Measurements from ENCODE around the gene SLC4A7. TPM values are rescaled to one million over a fixed set of nuclear protein-coding genes. Genes with fewer than 3 reads are reported as not detected.

Gene SLC4A7
- polyA plus RNA-seq, 1 of the 3 experiments (the other 2 are of a cell fraction): 3.9 TPM

DNA sequence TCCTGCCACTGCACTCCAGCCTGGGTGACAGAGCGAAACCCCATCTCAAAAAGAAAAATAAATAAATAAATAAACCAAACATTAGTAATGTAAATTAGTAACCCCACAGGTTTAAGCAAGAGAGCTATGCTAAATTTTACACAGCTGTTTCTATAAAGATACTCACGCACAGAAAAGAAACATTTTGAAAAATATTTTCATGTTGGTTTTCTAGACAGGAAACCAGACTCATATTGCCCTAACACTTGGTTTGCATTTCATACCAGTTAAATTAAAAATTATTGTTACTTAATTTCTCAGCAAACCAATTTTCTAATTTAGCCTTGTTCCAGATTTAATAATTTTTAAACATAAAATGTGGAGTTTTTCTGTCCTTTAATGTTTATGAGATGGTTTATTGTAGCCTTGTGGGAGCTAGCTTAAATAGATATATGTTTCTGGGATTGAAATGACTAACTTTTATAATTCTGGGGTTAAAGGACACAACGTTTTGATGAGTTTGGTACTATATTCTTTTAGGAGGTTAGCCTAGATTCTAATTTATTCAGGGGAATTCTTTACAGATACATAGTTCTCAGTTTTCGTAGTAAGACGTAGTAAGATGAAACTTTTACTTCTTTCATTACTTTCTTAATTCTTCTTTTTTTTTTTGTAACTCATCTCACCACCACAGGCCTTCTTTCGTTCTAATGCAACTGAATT is 42.6 kb upstream of the SLC4A7 start:
- TF ChIP-seq TAF1 (IDR thresholded peaks at IDR 0.05; ENCODE audit: borderline replicate concordance, low read depth, low read length) (no peak), SIN3A (IDR thresholded peaks at IDR 0.05; ENCODE audit: borderline replicate concordance, low read depth, low read length) (no peak), RCOR1 (IDR thresholded peaks at IDR 0.05; ENCODE audit: low read length) (no peak), MEF2A (IDR thresholded peaks at IDR 0.05; ENCODE audit: borderline replicate concordance, low read depth) (no peak)
- TF ChIP-seq, protein P1, sequence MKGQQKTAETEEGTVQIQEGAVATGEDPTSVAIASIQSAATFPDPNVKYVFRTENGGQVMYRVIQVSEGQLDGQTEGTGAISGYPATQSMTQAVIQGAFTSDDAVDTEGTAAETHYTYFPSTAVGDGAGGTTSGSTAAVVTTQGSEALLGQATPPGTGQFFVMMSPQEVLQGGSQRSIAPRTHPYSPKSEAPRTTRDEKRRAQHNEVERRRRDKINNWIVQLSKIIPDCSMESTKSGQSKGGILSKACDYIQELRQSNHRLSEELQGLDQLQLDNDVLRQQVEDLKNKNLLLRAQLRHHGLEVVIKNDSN (IDR thresholded peaks at IDR 0.05; ENCODE audit: borderline replicate concordance, low read depth): no peak
- no peaks in the 10 kb centered on the region for H3K9me2 ChIP-seq
- H4K20me1 ChIP-seq (ENCODE audit: insufficient read depth): no peaks in the 10 kb centered on the region
- H3K9ac ChIP-seq: no peak overlapping the region
- no peaks in the 10 kb centered on the region for H3K27me3 ChIP-seq (ENCODE audit: insufficient read depth)
- H3K9me3 ChIP-seq: no peaks in the 10 kb centered on the region
- ChIA-PET POLR2A (no interaction called here), CTCF (no interaction called here)
- H3K79me2 ChIP-seq (ENCODE audit: insufficient read depth): no peaks in the 10 kb centered on the region
- peaks cover 0 to 13% of the 10 kb centered on the region in 2 experiments; a peak in 2 of 4 replicates for H3K4me1 ChIP-seq (ENCODE audit: control insufficient read depth in 1 of 2, insufficient read depth in 2 of 2, low read depth in 1 of 2, low read length in 1 of 2)
- no peak overlapping the region for H3K4me2 ChIP-seq
- peaks cover 25% of the 10 kb centered on the region for H3F3A ChIP-seq (replicated peaks; ENCODE audit: insufficient read depth)
- H3K36me3 ChIP-seq (replicated peaks in 1 of 2; ENCODE audit: control insufficient read depth in 1 of 2, insufficient read depth in 2 of 2, low read length in 1 of 2): no peaks in the 10 kb centered on the region
- no peak overlapping the region for H3K27ac ChIP-seq (ENCODE audit: low read depth in 2 of 2, low read length in 1 of 2)
- WGBS (ENCODE audit: low lambda C conversion rate): 96% methylated on average over 6 of the region's 6 CpGs
- no peak overlapping the region for H3K4me3 ChIP-seq (ENCODE audit: low read depth in 2 of 2, low read length in 1 of 2)
- no peak for DNase-seq
- peak overlapping the region; percentile 54; the same call in 1 of the 2 replicates for H2AFZ ChIP-seq (ENCODE audit: low read depth)

DNA sequence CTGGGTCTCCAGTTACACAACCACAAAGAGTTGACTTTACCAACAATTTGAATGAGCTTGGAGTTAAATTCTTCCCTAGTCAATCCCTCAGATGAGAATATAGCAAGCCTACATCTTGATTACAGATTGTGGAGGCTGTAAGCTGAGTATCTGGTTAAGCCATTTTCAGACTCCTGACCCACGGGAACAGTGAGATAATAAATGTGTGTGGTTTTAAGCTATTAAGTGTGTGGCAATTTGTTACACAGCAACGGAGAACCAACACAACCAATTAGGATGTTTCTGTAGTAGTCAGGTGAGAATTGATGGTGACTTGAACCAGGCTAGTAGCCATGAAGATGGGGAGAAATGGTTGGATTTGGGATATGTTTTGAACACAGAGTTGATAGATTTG is 37.7 kb upstream of the SLC4A7 start:
- H3K4me2 ChIP-seq: no peak overlapping the region
- no peaks in the 10 kb centered on the region for H3K9me3 ChIP-seq

More for the DNA sequence above, 37.7 kb upstream of the SLC4A7 start:
- H3K9ac ChIP-seq: no peak overlapping the region
- H3K27ac ChIP-seq (ENCODE audit: low read depth in 2 of 2, low read length in 1 of 2): peak overlapping the region in 1 of 2 experiments; percentile 66; a peak in 2 of 4 replicates
- H3K9me2 ChIP-seq: no peaks in the 10 kb centered on the region
- H3K4me1 ChIP-seq (ENCODE audit: control insufficient read depth in 1 of 2, insufficient read depth in 2 of 2, low read depth in 1 of 2, low read length in 1 of 2): peaks cover 0 to 17% of the 10 kb centered on the region in 2 experiments; a peak in 2 of 4 replicates
- H4K20me1 ChIP-seq (ENCODE audit: insufficient read depth): no peaks in the 10 kb centered on the region
- no peak for DNase-seq
- ChIA-PET CTCF (interaction anchor here (1.1 to 1.4 kb wide), 2 partner anchors 11 to 13 kb away, joined by 3 to 5 read pairs; no protein-coding TSS in a partner anchor), POLR2A (no interaction called here)
- no peak overlapping the region for H2AFZ ChIP-seq (ENCODE audit: low read depth)
- no peaks in the 10 kb centered on the region for H3K36me3 ChIP-seq (replicated peaks in 1 of 2; ENCODE audit: control insufficient read depth in 1 of 2, insufficient read depth in 2 of 2, low read length in 1 of 2)
- H3K27me3 ChIP-seq (ENCODE audit: insufficient read depth): no peaks in the 10 kb centered on the region
- H3K4me3 ChIP-seq (ENCODE audit: low read depth in 2 of 2, low read length in 1 of 2): no peak overlapping the region
- peaks cover 35% of the 10 kb centered on the region for H3F3A ChIP-seq (replicated peaks; ENCODE audit: insufficient read depth)
- no peaks in the 10 kb centered on the region for H3K79me2 ChIP-seq (ENCODE audit: insufficient read depth)
- 88% methylated on average over 2 of the region's 2 CpGs for WGBS (ENCODE audit: low lambda C conversion rate)
- no peak for TF ChIP-seq SMC3 (IDR thresholded peaks at IDR 0.05; ENCODE audit: low read depth, low read length)
- no peak for TF ChIP-seq TAF1 (IDR thresholded peaks at IDR 0.05; ENCODE audit: borderline replicate concordance, low read depth, low read length)
- no peak for TF ChIP-seq ELF1 (IDR thresholded peaks at IDR 0.05)
- TF ChIP-seq TCF12 (IDR thresholded peaks at IDR 0.05): no peak
- TF ChIP-seq CHD2 (IDR thresholded peaks at IDR 0.05; ENCODE audit: low read length, partially characterized antibody): no peak
- TF ChIP-seq, protein P2, sequence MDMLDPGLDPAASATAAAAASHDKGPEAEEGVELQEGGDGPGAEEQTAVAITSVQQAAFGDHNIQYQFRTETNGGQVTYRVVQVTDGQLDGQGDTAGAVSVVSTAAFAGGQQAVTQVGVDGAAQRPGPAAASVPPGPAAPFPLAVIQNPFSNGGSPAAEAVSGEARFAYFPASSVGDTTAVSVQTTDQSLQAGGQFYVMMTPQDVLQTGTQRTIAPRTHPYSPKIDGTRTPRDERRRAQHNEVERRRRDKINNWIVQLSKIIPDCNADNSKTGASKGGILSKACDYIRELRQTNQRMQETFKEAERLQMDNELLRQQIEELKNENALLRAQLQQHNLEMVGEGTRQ (IDR thresholded peaks at IDR 0.05; ENCODE audit: borderline replicate concordance, low read depth, low read length): no peak
- TF ChIP-seq FOSL2 (IDR thresholded peaks at IDR 0.05; ENCODE audit: borderline replicate concordance, low read depth): no peak
- TF ChIP-seq NRF1 (IDR thresholded peaks at IDR 0.05; ENCODE audit: low read depth, low read length): no peak
- TF ChIP-seq EZH2phosphoT487 (IDR thresholded peaks at IDR 0.05; ENCODE audit: borderline replicate concordance, low read depth): no peak

Measured in SK-N-SH (cell line).